Inferior parietal cortex (tissue), 1 donor: ENCODE results near the gene MRTFA.
"Not testable (repeated sequence)": the region's sequence is repeated elsewhere in the genome, so short reads cannot be mapped to it uniquely, and the experiment has no call there.

Experiments used
- DNase-seq: peaks from one replicate; pipeline ENCODE4 v3.0.0-alpha.2; 2016; ENCODE audit errors: extremely low spot score

The MRTFA gene

DNA sequence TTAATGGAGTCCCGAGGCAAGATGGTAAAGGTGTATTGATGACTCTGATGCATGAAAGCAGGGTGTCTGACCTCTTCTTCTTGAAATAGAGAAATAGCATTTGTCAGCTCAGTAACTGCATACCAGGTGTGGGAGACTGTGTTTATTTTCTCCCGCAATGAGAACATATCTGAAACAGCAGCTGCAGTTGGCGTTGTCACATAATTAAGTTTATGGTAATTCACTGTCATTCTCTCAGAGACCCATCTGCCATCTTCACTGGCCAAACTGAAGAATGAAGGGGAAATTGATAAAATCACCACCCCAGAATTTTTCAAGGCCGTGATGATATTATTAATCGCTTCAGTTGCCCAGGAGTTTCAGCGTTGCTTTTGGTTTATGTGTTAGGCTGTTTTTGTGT is 22.6 kb upstream of the MRTFA start:
- no peak for DNase-seq

DNA sequence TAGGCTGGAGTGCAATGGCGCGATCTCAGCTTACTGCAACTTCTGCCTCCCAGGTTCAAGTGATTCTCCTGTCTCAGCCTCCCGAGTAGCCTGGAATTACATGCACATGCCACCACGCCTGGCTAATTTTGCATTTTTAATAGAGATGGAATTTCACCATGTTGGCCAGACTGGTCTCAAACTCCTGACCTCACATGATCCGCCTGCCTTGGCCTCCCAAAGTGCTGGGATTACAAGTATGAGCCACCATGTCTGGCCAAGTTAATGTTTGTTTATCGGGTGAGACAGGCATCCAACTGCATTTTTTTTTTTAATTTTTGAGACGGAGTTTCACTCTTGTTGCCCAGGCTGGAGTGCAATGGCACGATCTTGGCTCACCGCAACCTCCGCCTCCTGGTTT is 20.1 kb upstream of the MRTFA start:
- not testable (repeated sequence) for DNase-seq

DNA sequence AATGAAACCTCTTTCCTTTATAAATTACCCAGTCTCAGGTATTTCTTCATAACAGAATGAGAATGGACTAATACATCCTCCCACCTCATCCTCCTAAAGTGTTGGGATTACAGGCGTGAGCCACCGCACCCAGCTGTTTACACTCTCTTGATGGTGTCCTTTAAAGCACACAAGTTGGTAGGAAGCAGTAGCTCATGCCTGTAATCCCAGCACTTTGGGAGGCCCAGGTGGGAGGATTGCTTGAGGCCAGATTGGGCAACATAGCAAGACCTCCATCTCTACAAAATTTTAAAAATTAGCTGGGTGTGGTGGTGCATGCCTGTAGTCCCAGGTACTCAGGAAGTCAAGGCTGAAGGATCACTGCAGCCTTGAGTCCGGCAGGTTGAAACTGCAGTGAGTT is 19.4 kb upstream of the MRTFA start:
- DNase-seq: not testable (repeated sequence)

DNA sequence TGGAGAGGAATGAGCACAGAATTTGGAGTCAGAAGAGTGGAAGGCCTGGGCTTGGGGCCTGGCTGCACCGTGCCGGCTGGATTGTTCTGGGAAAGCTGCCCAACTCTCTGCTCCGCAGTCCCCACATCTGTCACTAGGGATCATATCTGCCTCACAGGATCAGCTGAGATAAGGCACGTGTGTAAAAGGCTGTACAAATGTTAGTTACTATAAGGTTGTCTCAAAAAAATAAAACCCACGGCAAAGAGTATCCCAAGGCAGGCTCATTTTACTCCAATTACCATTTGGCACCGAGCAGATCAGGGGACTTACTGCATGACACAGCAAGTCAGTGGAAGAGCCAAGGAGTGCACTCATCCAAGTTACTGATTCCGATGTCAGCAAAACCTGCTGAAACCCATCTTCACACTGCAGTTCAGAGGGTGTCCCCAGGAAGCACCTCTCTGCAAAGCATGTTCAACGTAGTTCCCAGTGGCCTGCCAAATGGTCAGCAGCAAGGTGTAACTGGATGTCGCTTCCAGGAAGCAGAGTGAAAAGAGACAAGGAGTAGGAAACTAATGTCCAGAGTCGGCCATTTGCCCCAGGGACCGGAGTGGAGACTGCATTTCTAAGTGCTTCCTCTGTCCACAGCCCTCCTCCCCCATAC is 18.1 kb upstream of the MRTFA start:
- peak; percentile 73 for DNase-seq

DNA sequence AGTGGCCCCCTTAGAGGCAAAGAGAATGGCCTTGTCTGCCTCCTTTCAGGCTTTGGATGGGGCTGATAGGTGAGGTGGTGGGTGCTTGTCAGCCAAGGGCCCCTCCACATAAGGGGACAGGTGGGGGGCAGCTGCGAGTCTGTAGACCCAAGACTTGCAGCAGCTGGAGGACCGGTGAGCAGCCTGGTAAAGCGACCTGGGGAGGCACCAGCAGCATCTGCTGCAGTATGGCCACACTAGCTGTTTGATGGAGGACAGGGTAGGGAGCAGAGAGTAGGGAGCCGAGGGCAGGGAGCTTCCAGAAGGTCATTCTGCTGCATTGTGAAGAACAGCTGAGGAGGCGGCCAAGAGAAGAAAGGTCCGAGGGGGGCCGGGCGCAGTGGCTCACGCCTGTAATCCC is 16.8 kb upstream of the MRTFA start:
- DNase-seq: no peak

DNA sequence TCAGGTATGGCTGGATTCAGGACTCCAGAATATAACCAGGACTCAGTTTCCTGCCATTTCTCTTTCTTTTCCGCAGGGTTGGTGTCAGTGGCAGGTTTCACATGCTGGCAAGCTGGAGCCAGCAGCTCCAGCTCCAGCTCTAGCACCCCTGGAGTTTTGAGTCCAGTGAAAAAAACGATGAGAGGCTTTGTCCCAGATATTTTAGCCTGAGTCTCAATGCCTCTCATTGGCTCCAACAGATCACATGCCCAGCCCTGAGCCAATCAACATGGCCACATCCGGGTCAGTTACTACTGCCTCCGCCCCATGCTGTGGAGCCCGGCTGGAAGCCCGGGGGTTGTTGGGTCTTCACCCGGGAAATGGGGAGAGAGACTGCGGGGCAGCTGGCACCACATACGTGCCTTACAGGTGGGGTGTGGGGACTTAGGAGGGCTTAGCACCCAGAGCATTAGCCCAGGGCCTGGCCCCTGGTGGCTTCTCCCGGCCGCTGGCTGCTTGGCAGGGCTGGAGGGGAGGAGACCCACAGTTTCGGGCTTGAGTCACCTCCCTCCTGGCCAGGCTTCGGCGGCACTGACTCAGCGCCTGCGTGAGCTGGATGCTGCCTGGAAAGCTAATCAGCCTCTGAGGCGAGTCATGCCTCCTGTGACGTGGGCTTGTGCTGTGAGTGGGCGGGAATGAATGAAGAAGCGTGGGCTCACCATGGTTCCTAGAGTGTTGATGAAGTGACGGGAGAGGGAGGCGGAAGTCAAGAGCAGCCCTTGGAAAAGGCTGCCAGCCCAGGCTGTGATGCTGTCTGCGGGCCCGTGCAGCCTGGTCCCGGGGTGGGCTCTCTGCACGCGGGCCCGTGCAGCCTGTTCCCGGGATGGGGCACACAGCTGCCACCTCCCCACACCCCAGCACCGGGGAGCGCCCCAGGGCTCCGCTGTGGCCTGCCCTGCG is 15.3 kb upstream of the MRTFA start:
- DNase-seq: peak; percentile 98

DNA sequence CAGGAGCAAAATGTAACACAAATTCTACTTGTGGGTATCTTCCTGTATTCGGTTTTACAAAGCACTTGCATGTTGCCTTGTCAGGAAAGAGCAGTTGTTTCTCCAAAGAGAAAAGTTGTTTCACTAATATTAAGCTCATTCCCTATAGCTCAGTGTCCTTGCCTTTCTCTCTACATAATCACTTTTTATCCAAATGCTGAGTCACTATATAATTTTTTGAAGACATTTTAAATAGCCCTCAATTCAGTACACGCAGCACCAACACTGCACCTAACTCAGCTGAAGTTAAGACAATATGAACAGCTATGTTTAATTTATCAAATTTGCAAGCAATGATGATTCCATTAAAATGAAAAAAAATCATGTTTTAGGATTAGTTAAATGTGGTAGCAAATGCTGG is 14.5 kb upstream of the MRTFA start:
- DNase-seq: no peak

DNA sequence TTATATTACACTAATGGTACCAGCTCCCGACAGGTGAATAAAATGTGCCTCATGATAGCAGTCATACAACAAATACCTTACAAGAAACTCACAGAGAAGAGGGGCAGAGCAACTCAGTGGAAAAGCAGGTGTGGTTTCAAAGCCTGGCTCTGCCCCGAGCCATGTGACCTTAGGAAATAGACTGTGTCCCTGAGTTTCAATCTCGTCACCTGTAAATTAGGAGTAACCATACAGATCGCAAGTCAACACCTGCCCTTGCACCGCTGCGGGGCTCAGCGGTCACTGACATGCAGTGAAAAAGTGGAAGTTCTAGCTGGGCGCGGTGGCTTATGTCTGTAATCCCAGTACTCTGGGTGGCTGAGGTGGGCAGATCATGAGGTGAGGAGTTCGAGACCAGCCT is 11.9 kb upstream of the MRTFA start:
- DNase-seq: no peak

DNA sequence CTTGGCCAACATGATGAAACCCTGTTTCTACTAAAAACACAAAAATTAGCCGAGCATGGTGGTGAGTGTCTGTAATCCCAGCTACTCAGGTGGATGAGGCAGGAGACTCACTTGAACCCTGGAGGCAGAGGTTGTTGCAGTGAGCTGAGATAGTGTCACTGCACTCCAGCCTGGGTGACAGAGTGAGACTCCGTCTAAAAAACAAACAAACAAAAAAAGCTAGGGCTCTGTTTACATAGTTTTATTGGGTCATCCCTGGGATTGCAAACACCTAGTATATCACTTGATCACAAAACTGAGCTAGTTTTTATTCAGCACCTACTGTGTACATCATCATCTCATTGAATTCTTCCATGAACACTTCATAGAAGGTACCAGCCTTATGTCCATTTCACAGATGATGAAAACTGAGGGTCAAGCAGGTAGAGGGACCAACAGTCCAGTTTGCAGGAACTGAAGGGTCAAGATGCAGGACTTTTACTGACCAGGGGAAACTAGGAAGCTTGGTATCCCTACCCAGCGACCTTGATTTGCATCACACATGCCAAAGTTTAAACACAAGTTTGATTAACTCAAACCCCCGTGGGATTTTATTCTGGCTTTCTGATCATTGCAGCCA is 9.2 kb upstream of the MRTFA start:
- no peak for DNase-seq

DNA sequence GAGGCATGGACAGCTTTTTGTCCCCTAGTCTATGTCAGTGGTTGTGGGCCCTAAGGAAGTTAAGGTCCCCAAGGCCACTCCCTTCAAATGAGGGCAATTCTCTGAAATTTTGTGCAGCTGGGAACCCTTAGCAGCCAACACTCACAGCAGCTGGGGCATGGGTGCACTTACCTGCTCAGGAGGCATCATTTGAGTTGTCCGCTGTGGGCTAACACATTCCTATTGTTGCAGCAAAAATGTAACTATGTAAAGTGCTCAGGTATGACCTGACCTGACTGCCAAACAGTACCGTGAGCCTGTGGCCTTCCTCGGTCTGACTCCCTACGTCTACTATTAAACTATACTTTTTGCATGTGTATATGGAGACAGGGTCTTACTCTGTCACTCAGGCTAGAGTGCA is 5.8 kb upstream of the MRTFA start:
- DNase-seq: no peak

DNA sequence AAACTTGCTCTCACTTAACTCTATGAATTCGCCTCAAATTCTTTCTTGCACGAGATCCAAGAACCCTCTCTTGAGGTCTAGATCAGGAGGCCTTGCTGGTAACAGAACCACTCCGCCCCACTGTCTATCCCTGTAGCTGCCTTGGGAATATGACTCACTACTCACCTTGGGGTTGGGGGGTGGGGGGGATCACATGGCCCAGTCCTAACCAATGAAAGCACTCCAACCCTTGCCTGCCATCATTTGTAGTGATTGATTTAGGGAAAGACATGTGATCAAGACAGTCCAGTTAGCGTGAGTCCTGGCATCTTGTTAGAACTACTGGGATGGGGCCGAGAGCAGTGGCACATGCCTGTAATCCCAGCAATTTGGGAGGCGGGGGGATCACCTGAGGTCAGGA is 4.8 kb upstream of the MRTFA start:
- no peak for DNase-seq

DNA sequence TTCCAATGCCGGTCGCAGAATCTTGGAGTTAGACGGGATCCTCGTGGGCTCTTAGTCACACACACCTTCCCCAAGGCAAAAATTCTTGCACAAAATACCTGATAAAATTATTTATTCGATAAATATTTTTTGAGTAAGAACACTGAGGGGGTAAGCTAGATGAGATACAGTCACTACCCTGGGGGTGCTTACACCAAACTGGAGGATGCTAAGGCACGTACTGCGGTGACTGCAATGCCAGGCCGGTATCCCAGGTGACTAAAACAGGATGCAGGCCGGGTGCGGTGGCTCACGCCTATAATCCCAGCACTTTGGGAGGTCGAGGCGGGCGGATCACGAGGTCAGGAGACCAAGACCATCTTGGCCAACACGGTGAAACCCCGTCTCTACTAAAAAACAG is 1.7 kb upstream of the MRTFA start:
- no peak for DNase-seq

DNA sequence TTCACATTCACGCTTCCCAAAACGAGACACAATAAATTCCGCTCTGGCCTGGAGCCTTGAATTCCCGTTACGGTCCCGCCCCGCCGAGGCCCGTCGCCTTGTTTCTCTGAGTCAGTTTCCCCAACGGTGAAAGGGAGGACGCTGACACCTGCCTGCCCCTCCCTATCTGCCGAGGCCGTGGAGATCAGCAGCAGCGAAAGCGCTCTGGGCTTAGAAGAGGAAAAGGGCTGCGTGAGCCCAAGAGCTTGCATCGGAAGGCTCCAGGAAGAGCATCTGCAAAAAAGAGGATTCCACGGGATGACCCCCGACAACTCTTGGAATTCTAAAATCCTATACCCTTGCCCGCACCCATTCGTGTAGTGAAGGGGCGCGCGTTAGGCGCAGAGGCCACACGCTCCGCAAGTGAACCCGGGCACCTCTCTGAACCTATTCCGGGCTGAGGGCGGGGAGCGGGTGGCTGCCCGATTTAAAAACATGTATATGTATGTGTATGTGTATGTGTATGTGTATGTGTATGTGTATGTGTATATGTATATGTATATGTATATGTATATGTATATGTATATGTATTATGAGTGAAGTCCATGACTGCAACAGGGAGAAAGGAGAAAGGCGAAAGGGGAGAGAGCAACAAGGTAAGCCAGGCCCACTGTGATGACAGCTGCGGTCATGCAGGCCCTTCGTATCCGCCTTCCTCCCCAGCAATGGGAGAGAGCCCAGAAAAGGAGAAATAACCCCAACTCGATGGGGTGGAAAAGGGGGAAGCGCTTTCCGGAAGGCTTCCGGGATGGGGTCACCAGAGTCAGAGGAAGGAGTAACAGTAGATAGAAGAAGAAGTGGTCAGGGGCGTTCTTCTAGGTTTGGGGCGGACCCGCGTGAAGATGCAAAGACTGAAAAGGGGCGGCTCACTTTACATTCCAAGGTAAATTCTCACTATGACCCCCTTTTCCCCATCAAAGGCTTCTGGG is 948 bp upstream of the MRTFA start:
- no peak for DNase-seq

DNA sequence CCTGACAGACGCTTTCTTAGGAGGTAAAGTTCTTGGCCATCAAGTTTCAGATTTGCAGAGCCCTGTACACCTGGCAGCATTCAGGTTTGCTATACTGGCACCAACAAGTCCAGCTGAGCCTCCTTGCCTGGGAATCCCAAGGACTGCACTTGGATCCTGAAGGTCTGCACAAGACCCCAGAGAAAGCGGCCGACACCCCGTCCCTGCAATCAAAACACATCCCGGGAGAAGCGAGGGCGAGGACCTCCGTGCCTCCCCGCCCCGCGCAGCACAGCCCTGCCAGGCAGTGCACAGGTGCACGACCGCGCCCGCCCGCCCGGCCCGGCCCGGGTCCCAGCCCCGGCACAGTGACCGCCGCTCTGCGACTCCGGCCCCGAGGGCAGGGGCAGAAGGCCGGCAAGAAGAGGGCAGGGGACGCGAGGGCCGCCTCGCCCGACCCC is 559 bp downstream of the MRTFA start:
- no peak for DNase-seq

DNA sequence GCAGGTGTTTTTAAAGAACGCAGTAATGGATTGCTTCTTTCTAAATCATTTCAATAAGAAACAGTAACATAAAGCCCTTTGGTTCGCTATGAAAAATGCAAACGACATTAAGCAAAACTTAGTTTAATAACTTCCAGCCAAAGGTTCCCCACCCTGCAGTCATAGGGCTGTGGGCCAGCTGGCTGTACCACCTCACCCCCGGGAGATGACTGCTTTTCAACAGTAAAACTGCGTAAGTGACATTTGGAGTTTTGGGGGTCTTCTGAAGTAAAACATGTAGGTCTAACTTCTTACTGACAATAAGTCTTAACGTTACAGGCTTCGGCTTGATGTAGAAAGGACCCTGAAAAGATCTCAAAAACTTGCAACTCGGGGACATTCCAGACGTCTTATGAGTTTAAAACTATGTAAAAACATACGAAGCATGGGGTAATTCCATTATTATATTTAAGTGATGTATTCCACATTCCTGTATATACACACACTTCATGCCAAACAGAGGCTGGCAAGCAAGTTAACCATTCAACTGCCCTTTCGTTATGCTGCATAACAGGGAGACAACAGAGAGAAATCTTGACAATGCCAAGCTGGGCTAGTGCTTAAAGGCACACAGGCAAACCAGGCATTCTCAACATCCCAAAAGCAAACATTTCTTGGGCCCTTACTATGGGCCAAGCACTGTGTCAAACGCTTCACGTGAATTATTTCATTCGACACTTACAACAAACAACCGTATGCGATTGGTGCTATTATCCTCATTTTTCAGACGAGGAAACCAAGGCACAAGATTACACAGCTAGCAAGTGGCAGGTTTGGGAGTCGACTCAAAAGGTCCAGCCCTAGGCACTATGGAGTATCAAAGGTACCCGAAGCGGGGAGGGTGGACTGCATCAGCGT is 1.2 kb downstream of the MRTFA start:
- no peak for DNase-seq

DNA sequence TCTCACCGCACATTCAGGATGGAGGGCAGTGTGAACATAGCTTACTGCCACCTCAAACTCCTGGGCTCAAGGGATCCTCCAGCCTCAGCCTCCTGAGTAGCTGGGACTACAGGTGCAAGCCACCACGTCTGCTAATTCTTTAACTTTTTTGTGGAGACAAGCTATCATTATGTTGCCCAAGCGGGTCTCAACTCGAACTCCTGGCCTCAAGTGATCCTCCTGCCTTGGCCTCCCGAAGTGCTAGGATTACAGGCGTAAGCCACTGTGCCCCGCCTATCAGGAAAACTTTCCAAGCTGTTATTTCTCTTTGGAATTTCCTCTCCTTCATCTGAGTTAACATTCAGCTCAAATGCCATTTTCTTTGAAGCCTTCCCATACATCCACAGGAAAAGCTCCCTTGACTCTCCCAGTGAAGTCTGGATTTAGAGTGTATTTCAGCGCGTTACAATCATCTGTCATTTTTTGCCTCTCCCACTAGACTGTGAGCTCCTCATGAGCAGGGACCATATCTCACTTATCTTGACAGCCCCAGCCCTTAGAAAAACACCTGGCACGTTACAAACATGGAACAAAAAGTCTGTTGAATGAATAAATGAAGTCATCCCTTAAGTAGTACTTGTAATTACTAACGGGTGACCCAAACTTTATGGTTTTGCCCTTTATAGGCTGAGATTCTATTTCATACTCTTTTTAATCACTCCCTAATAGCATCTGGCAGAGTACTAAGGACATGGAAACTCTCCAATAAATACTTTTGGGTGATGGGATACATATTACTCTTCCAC is 2.2 kb downstream of the MRTFA start:
- DNase-seq: no peak

DNA sequence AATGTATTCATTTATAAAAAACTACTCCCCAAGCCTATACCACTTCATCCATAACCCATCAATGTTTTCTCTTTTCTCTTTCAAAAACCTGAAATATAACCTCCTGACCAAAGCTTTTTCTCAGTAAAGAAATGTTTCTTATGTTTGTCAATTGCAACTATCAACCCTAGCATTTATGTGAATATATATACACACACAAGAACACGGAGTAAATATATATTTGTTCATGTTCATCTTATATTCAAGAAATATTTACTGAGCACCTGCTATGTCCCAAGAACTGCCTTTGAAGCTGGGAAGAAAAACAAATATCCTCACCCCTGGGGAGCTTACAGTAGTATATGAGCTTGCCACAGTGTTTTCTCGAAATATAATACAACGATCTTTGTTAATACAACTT is 3.5 kb downstream of the MRTFA start:
- no peak for DNase-seq

DNA sequence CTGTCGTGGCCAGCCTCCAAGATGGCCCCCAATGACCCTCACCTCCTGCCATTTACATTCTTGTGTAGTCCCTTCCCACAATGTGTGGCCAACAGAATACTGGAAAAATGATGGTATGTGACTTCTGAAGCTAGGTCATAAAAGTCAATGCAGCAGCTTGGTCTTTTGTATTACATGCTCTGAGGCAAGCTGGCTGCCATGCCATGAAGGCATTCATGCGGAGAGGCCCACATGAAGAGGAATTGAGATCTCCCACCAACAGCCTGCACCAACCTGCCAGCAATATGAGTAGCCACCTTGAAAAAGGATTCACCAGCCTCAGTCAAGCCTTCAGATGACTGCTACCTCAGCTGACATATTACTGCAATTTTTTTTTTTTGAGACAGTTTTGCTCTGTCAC is 4.6 kb downstream of the MRTFA start:
- no peak for DNase-seq

DNA sequence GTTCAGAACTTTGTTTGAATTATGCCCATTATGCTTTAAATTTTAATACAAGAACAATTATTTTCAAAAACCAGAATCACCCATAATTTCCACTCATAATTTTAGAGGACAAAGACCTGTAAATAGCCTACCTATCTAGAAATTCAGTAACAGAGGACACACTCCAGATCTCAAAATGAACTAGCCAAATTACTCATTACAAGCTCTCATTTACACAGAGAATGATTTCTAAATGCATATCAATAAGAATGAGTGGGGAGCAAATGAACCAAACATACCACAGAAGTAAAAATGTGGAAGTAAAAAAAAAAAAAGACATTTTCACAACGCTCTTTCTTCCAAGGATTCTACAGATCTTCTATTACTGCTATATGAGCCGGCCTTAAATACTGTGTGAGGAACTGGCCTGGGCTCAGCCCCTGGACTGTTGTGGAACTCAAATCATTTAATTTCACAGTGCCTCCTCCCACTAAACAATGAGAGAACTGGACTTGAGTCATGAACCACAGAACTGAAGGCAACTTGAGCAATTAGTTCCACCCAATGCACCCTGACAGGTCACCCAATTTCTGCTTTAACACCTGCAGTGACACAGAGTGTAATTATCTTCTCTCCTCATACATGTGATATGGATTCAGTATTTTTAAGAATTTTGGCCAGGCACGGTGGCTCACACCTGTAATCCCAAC is 8.0 kb downstream of the MRTFA start:
- no peak for DNase-seq
